Measurements from ENCODE around the gene NPAS3.

Gene NPAS3

DNA sequence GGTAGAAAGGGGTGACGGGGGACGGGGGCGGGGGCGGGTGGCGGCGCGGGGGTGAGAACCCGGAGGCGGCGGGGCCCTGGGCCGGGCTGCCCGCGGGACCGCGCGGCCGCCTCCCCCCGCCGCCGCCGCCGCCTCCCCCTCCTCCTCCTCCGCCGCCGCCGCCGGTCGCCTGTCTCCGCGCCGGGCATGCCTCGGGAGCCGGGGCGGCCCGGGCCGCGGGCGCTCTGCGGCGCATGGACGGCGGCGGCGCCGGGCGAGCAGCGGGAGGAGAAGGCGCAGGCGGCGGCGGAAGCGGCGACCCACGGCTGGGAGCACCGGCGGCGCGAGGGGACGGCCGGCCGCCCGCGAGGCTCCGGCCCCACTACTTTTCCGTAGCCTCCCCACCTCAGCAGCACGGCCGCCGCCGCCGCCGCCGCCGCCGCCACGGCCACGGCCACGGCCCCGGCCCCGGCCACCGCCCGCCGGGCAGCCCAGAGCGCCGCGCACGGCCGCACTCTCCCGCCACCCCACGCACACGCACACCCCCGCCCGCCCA lies at the start of gene NPAS3:
TSS of gene NPAS3 (plus strand) at position 161 of the 535 bp plus-strand sequence.
- DNase-seq (ENCODE audit: low read depth) = no peak
- peak within 1 kb of the TSS; percentile 52 for H3K4me3 ChIP-seq (ENCODE audit: low read depth, low read length)
- TF ChIP-seq, protein P1, sequence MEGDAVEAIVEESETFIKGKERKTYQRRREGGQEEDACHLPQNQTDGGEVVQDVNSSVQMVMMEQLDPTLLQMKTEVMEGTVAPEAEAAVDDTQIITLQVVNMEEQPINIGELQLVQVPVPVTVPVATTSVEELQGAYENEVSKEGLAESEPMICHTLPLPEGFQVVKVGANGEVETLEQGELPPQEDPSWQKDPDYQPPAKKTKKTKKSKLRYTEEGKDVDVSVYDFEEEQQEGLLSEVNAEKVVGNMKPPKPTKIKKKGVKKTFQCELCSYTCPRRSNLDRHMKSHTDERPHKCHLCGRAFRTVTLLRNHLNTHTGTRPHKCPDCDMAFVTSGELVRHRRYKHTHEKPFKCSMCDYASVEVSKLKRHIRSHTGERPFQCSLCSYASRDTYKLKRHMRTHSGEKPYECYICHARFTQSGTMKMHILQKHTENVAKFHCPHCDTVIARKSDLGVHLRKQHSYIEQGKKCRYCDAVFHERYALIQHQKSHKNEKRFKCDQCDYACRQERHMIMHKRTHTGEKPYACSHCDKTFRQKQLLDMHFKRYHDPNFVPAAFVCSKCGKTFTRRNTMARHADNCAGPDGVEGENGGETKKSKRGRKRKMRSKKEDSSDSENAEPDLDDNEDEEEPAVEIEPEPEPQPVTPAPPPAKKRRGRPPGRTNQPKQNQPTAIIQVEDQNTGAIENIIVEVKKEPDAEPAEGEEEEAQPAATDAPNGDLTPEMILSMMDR (IDR thresholded peaks at IDR 0.05; ENCODE audit: low read depth, low read length, missing control alignments) = no peak
- in situ Hi-C loops (cut with HindIII; ENCODE audit: low sequenced_read_pairs) = no loop called here

DNA sequence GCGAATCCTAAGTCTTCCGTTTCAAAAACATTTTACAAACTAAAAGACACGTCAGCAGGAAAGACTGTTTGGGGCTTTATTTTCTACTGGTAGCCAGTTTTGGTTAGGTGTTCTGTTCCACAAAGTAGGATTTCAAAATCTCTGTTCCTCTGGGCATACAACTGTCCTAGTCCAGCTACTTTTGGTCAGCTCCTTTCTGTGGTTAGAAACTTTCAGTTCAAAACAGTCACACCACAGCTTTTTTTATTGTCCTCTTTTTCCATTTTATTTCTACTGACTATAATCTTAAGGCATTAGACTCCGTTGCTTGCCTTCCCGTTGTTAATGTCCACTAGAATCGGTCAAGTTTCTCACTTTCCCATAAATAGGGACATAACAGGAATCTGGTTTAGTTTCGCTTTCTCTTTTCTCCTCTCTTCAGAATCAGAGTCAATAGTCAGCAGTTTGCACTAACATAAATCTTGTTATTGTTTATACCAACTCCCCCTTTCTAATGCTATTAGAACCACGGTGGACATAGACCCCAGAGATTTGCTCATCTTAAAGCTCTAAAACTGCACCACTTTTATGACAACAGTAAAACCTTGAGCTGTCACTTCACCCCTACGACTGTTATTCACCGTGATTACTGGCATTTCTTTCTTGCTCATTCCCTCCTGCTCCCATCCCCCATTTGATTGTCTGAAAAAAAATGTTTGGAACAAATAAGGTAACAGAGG lies 41.5 kb upstream of the NPAS3 start:
- TF ChIP-seq, protein P1 (IDR thresholded peaks at IDR 0.05; ENCODE audit: low read depth, low read length, missing control alignments) = no peak
- in situ Hi-C loops (cut with HindIII; ENCODE audit: low sequenced_read_pairs) = no loop called here
- DNase-seq (ENCODE audit: low read depth) = peak; percentile 18
- peak overlapping the region; percentile 34 for H3K4me3 ChIP-seq (ENCODE audit: low read depth, low read length)

DNA sequence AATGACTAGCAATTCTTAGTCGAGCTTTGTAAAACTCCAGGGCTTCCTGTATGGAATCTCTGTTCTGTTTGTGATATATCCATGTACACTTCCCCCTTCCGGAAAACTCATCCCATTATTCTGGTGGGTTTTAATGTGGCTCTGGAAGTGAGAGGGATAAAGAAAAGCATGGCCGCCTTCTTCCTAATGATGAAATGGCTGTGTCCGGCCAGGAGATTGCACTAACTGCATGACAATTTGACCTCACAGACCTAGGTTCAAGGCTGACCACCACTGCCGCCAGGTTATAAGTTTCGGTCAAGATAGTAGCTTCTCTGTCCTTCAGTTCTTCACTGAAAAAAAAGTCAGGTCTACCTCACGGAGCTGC lies 41.0 kb upstream of the NPAS3 start:
- H3K4me3 ChIP-seq (ENCODE audit: low read depth, low read length) = peak overlapping the region; percentile 34
- TF ChIP-seq, protein P1 (IDR thresholded peaks at IDR 0.05; ENCODE audit: low read depth, low read length, missing control alignments) = no peak
- in situ Hi-C loops (cut with HindIII; ENCODE audit: low sequenced_read_pairs) = no loop called here
- no peak for DNase-seq (ENCODE audit: low read depth)

DNA sequence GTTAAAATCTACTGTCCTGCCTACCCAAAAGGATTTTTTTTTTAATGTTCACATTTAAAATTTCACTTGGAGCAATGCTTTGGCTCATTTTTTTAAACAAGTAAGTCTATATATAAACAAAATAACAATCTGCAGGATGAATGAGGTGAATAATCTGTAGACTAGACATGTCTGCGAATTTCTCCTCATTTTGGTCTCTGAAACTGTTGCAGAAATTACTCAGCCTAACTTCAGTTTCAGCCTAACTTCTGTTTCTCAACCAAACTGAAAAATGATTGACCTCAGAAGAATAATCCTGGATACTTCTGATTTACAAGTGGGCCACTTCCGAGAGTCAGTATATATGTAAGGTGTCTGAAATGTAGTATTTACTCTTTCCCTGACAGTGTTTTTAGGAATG lies 39.8 kb upstream of the NPAS3 start:
- in situ Hi-C loops (cut with HindIII; ENCODE audit: low sequenced_read_pairs) = no loop called here
- no peak overlapping the region for H3K4me3 ChIP-seq (ENCODE audit: low read depth, low read length)
- DNase-seq (ENCODE audit: low read depth) = no peak
- TF ChIP-seq, protein P1 (IDR thresholded peaks at IDR 0.05; ENCODE audit: low read depth, low read length, missing control alignments) = no peak

DNA sequence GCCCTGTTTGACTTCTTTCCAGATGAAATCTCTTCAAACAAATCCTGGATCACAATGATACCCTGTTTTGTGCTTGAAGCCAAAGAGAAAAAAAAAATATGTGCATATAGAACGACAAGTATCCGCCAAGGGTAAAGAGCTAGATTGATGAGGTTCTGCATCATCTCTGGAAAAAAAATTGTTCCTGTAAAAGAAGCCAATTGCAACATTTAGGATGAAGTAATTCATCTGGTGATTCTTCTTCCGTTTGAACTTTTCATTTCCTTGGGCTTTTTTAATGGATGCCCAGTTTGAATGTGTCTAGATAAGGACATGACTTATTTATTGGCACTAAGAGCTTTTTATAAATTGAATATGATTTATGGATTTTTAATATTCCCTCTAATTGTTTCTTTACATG lies 38.1 kb upstream of the NPAS3 start:
- DNase-seq (ENCODE audit: low read depth) = no peak
- TF ChIP-seq, protein P1 (IDR thresholded peaks at IDR 0.05; ENCODE audit: low read depth, low read length, missing control alignments) = no peak
- H3K4me3 ChIP-seq (ENCODE audit: low read depth, low read length) = no peak overlapping the region
- in situ Hi-C loops (cut with HindIII; ENCODE audit: low sequenced_read_pairs) = loop anchor here (25.0 kb wide), 1 partner anchor 887 kb away; no protein-coding TSS in a partner anchor

DNA sequence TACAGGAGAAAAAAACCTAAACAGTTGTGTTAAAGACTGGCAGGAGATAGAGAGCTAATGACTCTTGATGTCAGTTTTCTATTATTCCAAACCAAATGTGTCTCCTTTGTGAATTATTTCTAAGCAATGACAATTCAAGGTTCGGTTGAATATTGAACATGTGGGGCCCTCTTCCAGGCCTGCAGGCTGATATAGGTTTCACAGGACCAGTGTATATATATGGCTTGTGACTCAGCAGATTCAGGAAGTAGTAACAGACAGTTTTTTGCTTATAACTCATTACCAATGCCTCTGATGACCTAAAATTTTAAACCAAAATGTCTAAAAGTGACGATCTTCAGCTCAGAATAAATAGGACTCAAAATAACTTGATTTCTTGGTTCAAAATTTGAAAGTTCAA lies 33.7 kb upstream of the NPAS3 start:
- no peak for DNase-seq (ENCODE audit: low read depth)
- TF ChIP-seq, protein P1 (IDR thresholded peaks at IDR 0.05; ENCODE audit: low read depth, low read length, missing control alignments) = no peak
- H3K4me3 ChIP-seq (ENCODE audit: low read depth, low read length) = no peak overlapping the region
- in situ Hi-C loops (cut with HindIII; ENCODE audit: low sequenced_read_pairs) = loop anchor here (25.0 kb wide), 1 partner anchor 882 kb away; no protein-coding TSS in a partner anchor

All from astrocyte of the cerebellum (primary cell).